ENCODE results near the gene ECT2.

Gene ECT2

DNA sequence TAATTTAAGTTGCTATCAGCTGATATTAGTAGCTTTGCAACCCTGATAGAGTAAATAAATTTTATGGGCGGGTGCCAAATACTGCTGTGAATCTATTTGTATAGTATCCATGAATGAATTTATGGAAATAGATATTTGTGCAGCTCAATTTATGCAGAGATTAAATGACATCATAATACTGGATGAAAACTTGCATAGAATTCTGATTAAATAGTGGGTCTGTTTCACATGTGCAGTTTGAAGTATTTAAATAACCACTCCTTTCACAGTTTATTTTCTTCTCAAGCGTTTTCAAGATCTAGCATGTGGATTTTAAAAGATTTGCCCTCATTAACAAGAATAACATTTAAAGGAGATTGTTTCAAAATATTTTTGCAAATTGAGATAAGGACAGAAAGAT is 70.0 kb downstream of the ECT2 start:
- ATAC-seq: no peak
- TF ChIP-seq, protein P1, sequence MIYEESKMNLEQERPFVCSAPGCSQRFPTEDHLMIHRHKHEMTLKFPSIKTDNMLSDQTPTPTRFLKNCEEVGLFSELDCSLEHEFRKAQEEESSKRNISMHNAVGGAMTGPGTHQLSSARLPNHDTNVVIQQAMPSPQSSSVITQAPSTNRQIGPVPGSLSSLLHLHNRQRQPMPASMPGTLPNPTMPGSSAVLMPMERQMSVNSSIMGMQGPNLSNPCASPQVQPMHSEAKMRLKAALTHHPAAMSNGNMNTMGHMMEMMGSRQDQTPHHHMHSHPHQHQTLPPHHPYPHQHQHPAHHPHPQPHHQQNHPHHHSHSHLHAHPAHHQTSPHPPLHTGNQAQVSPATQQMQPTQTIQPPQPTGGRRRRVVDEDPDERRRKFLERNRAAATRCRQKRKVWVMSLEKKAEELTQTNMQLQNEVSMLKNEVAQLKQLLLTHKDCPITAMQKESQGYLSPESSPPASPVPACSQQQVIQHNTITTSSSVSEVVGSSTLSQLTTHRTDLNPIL (CRISPR knock-in tag; IDR thresholded peaks at IDR 0.05; ENCODE audit: low read depth): no peak
- TF ChIP-seq ESRRG (CRISPR knock-in tag; IDR thresholded peaks at IDR 0.05) (no peak), ZNF8 (CRISPR knock-in tag; IDR thresholded peaks at IDR 0.05) (no peak), ZNF70 (CRISPR knock-in tag; IDR thresholded peaks at IDR 0.05) (no peak), RARB (CRISPR knock-in tag; IDR thresholded peaks at IDR 0.05) (no peak), CSDC2 (CRISPR knock-in tag; IDR thresholded peaks at IDR 0.05) (no peak), GLIS3 (CRISPR knock-in tag; IDR thresholded peaks at IDR 0.05) (no peak), TOX (CRISPR knock-in tag; IDR thresholded peaks at IDR 0.05; ENCODE audit: borderline replicate concordance) (no peak), ZC3H10 (CRISPR knock-in tag; IDR thresholded peaks at IDR 0.05) (no peak), PPARA (CRISPR knock-in tag; IDR thresholded peaks at IDR 0.05; ENCODE audit: borderline replicate concordance) (no peak), TCF4 (CRISPR knock-in tag; IDR thresholded peaks at IDR 0.05; ENCODE audit: borderline replicate concordance) (no peak), OSR1 (CRISPR knock-in tag; IDR thresholded peaks at IDR 0.05) (no peak), ARNTL (CRISPR knock-in tag; IDR thresholded peaks at IDR 0.05; ENCODE audit: borderline replicate concordance, low read depth) (no peak), ISL1 (CRISPR knock-in tag; IDR thresholded peaks at IDR 0.05) (no peak), ZFP30 (CRISPR knock-in tag; IDR thresholded peaks at IDR 0.05) (no peak)
- TF ChIP-seq, protein P2, sequence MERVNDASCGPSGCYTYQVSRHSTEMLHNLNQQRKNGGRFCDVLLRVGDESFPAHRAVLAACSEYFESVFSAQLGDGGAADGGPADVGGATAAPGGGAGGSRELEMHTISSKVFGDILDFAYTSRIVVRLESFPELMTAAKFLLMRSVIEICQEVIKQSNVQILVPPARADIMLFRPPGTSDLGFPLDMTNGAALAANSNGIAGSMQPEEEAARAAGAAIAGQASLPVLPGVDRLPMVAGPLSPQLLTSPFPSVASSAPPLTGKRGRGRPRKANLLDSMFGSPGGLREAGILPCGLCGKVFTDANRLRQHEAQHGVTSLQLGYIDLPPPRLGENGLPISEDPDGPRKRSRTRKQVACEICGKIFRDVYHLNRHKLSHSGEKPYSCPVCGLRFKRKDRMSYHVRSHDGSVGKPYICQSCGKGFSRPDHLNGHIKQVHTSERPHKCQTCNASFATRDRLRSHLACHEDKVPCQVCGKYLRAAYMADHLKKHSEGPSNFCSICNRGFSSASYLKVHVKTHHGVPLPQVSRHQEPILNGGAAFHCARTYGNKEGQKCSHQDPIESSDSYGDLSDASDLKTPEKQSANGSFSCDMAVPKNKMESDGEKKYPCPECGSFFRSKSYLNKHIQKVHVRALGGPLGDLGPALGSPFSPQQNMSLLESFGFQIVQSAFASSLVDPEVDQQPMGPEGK (CRISPR knock-in tag; IDR thresholded peaks at IDR 0.05; ENCODE audit: borderline replicate concordance): no peak
- TF ChIP-seq, protein P3, sequence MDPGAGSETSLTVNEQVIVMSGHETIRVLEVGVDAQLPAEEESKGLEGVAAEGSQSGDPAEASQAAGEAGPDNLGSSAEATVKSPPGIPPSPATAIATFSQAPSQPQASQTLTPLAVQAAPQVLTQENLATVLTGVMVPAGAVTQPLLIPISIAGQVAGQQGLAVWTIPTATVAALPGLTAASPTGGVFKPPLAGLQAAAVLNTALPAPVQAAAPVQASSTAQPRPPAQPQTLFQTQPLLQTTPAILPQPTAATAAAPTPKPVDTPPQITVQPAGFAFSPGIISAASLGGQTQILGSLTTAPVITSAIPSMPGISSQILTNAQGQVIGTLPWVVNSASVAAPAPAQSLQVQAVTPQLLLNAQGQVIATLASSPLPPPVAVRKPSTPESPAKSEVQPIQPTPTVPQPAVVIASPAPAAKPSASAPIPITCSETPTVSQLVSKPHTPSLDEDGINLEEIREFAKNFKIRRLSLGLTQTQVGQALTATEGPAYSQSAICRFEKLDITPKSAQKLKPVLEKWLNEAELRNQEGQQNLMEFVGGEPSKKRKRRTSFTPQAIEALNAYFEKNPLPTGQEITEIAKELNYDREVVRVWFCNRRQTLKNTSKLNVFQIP (CRISPR knock-in tag; IDR thresholded peaks at IDR 0.05; ENCODE audit: borderline replicate concordance, low read depth): no peak
- TF ChIP-seq, protein P4, sequence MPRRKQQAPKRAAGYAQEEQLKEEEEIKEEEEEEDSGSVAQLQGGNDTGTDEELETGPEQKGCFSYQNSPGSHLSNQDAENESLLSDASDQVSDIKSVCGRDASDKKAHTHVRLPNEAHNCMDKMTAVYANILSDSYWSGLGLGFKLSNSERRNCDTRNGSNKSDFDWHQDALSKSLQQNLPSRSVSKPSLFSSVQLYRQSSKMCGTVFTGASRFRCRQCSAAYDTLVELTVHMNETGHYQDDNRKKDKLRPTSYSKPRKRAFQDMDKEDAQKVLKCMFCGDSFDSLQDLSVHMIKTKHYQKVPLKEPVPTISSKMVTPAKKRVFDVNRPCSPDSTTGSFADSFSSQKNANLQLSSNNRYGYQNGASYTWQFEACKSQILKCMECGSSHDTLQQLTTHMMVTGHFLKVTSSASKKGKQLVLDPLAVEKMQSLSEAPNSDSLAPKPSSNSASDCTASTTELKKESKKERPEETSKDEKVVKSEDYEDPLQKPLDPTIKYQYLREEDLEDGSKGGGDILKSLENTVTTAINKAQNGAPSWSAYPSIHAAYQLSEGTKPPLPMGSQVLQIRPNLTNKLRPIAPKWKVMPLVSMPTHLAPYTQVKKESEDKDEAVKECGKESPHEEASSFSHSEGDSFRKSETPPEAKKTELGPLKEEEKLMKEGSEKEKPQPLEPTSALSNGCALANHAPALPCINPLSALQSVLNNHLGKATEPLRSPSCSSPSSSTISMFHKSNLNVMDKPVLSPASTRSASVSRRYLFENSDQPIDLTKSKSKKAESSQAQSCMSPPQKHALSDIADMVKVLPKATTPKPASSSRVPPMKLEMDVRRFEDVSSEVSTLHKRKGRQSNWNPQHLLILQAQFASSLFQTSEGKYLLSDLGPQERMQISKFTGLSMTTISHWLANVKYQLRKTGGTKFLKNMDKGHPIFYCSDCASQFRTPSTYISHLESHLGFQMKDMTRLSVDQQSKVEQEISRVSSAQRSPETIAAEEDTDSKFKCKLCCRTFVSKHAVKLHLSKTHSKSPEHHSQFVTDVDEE (CRISPR knock-in tag; IDR thresholded peaks at IDR 0.05): no peak

DNA sequence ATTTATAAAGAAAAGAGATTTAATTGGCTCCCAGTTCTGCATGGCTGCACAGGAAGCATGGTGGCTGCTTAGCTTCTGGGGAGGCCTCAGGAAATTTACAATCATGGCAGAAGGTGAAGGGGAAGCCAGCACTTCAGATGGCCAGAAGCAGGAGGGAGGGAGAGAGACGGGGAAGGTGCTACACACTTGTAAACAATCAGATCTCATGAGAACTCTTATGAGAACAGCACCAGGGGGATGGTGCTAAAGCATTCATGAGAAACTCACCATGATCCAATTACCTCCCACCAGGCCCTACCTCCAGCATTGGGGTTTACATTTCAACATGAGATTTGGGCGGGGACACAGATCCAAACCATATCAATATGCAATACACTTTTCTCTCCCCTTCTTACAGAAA is 73.7 kb downstream of the ECT2 start:
- ATAC-seq: no peak
- no peak for TF ChIP-seq ZNF70 (CRISPR knock-in tag; IDR thresholded peaks at IDR 0.05)
- TF ChIP-seq ARNTL (CRISPR knock-in tag; IDR thresholded peaks at IDR 0.05; ENCODE audit: borderline replicate concordance, low read depth): no peak
- TF ChIP-seq SNAI2 (CRISPR knock-in tag; IDR thresholded peaks at IDR 0.05): no peak
- TF ChIP-seq, protein P1 (CRISPR knock-in tag; IDR thresholded peaks at IDR 0.05; ENCODE audit: low read depth): no peak
- no peak for TF ChIP-seq ZFP3 (CRISPR knock-in tag; IDR thresholded peaks at IDR 0.05)
- TF ChIP-seq TCF4 (CRISPR knock-in tag; IDR thresholded peaks at IDR 0.05; ENCODE audit: borderline replicate concordance): no peak
- no peak for TF ChIP-seq GLIS3 (CRISPR knock-in tag; IDR thresholded peaks at IDR 0.05)
- no peak for TF ChIP-seq ZC3H10 (CRISPR knock-in tag; IDR thresholded peaks at IDR 0.05)
- TF ChIP-seq ISL1 (CRISPR knock-in tag; IDR thresholded peaks at IDR 0.05): no peak
- TF ChIP-seq, protein P4 (CRISPR knock-in tag; IDR thresholded peaks at IDR 0.05): no peak
- no peak for TF ChIP-seq CSDC2 (CRISPR knock-in tag; IDR thresholded peaks at IDR 0.05)
- TF ChIP-seq ZFP30 (CRISPR knock-in tag; IDR thresholded peaks at IDR 0.05): no peak
- TF ChIP-seq, protein P5, sequence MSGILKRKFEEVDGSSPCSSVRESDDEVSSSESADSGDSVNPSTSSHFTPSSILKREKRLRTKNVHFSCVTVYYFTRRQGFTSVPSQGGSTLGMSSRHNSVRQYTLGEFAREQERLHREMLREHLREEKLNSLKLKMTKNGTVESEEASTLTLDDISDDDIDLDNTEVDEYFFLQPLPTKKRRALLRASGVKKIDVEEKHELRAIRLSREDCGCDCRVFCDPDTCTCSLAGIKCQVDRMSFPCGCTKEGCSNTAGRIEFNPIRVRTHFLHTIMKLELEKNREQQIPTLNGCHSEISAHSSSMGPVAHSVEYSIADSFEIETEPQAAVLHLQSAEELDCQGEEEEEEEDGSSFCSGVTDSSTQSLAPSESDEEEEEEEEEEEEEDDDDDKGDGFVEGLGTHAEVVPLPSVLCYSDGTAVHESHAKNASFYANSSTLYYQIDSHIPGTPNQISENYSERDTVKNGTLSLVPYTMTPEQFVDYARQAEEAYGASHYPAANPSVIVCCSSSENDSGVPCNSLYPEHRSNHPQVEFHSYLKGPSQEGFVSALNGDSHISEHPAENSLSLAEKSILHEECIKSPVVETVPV (CRISPR knock-in tag; IDR thresholded peaks at IDR 0.05): no peak
- TF ChIP-seq OSR1 (CRISPR knock-in tag; IDR thresholded peaks at IDR 0.05): no peak
- TF ChIP-seq PPARA (CRISPR knock-in tag; IDR thresholded peaks at IDR 0.05; ENCODE audit: borderline replicate concordance): no peak
